ENCODE results near the gene MYLK.

DNA sequence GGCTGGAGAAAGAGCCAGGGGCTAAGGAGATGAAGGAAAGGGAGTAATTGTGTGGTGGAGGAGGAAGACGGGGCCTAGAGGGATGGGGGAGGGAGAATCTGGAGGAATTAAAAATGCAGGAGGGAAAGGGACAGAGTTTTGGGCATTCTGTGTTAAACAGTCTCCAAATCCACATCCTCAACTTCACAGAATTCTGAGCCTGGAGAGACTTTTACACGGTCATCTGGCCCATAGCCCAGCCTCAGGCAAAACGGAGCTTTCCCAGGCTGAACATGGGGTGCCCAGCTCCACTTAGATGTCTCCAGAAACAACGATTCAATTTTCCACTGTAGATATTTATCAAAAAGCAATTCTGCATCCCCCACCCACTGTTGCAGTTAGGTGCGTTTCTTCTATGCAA lies 161.7 kb downstream of the MYLK start:
- TF ChIP-seq, protein P1, sequence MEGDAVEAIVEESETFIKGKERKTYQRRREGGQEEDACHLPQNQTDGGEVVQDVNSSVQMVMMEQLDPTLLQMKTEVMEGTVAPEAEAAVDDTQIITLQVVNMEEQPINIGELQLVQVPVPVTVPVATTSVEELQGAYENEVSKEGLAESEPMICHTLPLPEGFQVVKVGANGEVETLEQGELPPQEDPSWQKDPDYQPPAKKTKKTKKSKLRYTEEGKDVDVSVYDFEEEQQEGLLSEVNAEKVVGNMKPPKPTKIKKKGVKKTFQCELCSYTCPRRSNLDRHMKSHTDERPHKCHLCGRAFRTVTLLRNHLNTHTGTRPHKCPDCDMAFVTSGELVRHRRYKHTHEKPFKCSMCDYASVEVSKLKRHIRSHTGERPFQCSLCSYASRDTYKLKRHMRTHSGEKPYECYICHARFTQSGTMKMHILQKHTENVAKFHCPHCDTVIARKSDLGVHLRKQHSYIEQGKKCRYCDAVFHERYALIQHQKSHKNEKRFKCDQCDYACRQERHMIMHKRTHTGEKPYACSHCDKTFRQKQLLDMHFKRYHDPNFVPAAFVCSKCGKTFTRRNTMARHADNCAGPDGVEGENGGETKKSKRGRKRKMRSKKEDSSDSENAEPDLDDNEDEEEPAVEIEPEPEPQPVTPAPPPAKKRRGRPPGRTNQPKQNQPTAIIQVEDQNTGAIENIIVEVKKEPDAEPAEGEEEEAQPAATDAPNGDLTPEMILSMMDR (IDR thresholded peaks at IDR 0.05): no peak
- TF ChIP-seq POLR2A (IDR thresholded peaks at IDR 0.05): no peak
